Upper lobe of left lung (tissue), 4 donors: ENCODE data around the gene FAM222A.

Source experiments
- EP300 ChIP-seq, 4 donors: sonication (generic); formaldehyde crosslinking; IDR thresholded peaks; one replicate each; pipeline ENCODE4 v1.5.1; 2017; ENCODE audit warnings: antibody characterized with exemption in 4 of 4, control low read depth in 2 of 4
- POLR2A ChIP-seq, 4 donors: fragments of 450-650 bp; IDR thresholded peaks; one replicate each; pipeline ENCODE4 v1.5.1; 2016 to 2017; ENCODE audit warnings: antibody characterized with exemption in 4 of 4, mild to moderate bottlenecking in 2 of 4
- POLR2AphosphoS5 ChIP-seq, 2 donors: sonication (generic); formaldehyde crosslinking; IDR thresholded peaks; one replicate each; pipeline ENCODE4 v1.5.1; 2017; ENCODE audit warnings: antibody characterized with exemption in 2 of 2
- TF ChIP-seq, protein P1 (sequence below), 6 experiments: fragments of 450-650 bp in 4 of 6; fragments of 200-600 bp in 2 of 6; sonication (generic) in 2 of 6; IDR thresholded peaks; one replicate each; pipeline ENCODE4 v1.5.1; 2016 to 2019; ENCODE audit warnings: antibody characterized with exemption in 6 of 6

GRCh38 chr12:109815757-109816617, 102.4 kb downstream of the FAM222A start:
- TF ChIP-seq, protein P1, sequence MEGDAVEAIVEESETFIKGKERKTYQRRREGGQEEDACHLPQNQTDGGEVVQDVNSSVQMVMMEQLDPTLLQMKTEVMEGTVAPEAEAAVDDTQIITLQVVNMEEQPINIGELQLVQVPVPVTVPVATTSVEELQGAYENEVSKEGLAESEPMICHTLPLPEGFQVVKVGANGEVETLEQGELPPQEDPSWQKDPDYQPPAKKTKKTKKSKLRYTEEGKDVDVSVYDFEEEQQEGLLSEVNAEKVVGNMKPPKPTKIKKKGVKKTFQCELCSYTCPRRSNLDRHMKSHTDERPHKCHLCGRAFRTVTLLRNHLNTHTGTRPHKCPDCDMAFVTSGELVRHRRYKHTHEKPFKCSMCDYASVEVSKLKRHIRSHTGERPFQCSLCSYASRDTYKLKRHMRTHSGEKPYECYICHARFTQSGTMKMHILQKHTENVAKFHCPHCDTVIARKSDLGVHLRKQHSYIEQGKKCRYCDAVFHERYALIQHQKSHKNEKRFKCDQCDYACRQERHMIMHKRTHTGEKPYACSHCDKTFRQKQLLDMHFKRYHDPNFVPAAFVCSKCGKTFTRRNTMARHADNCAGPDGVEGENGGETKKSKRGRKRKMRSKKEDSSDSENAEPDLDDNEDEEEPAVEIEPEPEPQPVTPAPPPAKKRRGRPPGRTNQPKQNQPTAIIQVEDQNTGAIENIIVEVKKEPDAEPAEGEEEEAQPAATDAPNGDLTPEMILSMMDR (IDR thresholded peaks at IDR 0.05) = no peak
- TF ChIP-seq POLR2AphosphoS5 (IDR thresholded peaks at IDR 0.05) (no peak), POLR2A (IDR thresholded peaks at IDR 0.05) (no peak), EP300 (IDR thresholded peaks at IDR 0.05) (no peak)
